H9 (cell line): ENCODE measurements around the gene SDK2. TPM values are rescaled to one million over a fixed set of nuclear protein-coding genes. Genes with fewer than 3 reads are reported as not detected.

Experiments
- DNase-seq: peaks from one replicate; pipeline ENCODE4 v3.0.0-alpha.2; 2017
- H2AFZ ChIP-seq: one replicate; pipeline ENCODE4 v1.6.1; 2013; ENCODE audit warnings: mild to moderate bottlenecking, low read length, control low read depth, moderate library complexity
- H2AK5ac ChIP-seq: 2 replicates; pipeline ENCODE4 v1.6.1; 2013; ENCODE audit warnings: low read length, control low read depth, mixed read lengths; ENCODE audit not compliant: insufficient read length
- H2BK120ac ChIP-seq: one replicate; pipeline ENCODE4 v1.6.1; 2013; ENCODE audit warnings: low read depth, mild to moderate bottlenecking, low read length, control low read depth, inconsistent platforms; ENCODE audit not compliant: poor library complexity, severe bottlenecking
- H2BK12ac ChIP-seq: 2 replicates; pipeline ENCODE4 v1.6.1; 2013; ENCODE audit warnings: low read length, control low read depth, mixed read lengths, low read depth; ENCODE audit not compliant: insufficient read length
- H2BK15ac ChIP-seq: 2 replicates; pipeline ENCODE4 v1.6.1; 2013; ENCODE audit warnings: low read depth, low read length, control low read depth
- H2BK20ac ChIP-seq: one replicate; pipeline ENCODE4 v1.6.1; 2013; ENCODE audit warnings: low read depth, mild to moderate bottlenecking, low read length, control low read depth, inconsistent platforms; ENCODE audit not compliant: poor library complexity, severe bottlenecking
- H2BK5ac ChIP-seq: 2 replicates; pipeline ENCODE4 v1.6.1; 2013; ENCODE audit warnings: low read length, control low read depth, mixed read lengths; ENCODE audit not compliant: insufficient read length
- H3K14ac ChIP-seq: 2 replicates; pipeline ENCODE4 v1.6.1; 2013; ENCODE audit warnings: low read length, control low read depth; ENCODE audit not compliant: insufficient read depth
- H3K18ac ChIP-seq: 2 replicates; pipeline ENCODE4 v1.6.1; 2013; ENCODE audit warnings: low read depth, mild to moderate bottlenecking, mixed read lengths, low read length, control low read depth; ENCODE audit not compliant: insufficient read length
- H3K23ac ChIP-seq: 2 replicates; pipeline ENCODE4 v1.6.1; 2013; ENCODE audit warnings: low read length, control low read depth, mixed read lengths, low read depth; ENCODE audit not compliant: insufficient read length
- H3K23me2 ChIP-seq: 2 replicates; pipeline ENCODE4 v1.6.1; 2013; ENCODE audit warnings: low read depth, mild to moderate bottlenecking, mixed read lengths, low read length, control low read depth; ENCODE audit not compliant: insufficient read length, poor library complexity, severe bottlenecking
- H3K27ac ChIP-seq: 2 replicates; pipeline ENCODE4 v1.5.1; 2013; ENCODE audit warnings: low read length, control low read depth, mixed read lengths, low read depth; ENCODE audit not compliant: insufficient read length
- H3K27me3 ChIP-seq: 2 replicates; pipeline ENCODE4 v1.6.1; 2013; ENCODE audit warnings: low read length, control low read depth, inconsistent platforms; ENCODE audit not compliant: insufficient read depth
- H3K4ac ChIP-seq: 2 replicates; pipeline ENCODE4 v1.6.1; 2013; ENCODE audit warnings: low read depth, mild to moderate bottlenecking, control low read depth, inconsistent platforms, low read length, moderate library complexity
- H3K4me1 ChIP-seq: 2 replicates; pipeline ENCODE4 v1.6.1; 2013; ENCODE audit warnings: low read length, control low read depth, inconsistent platforms; ENCODE audit not compliant: insufficient read depth
- H3K4me2 ChIP-seq: 2 replicates; pipeline ENCODE4 v1.6.1; 2013; ENCODE audit warnings: low read length, control low read depth, mixed read lengths; ENCODE audit not compliant: insufficient read length, insufficient read depth
- H3K56ac ChIP-seq: 2 replicates; pipeline ENCODE4 v1.6.1; 2013; ENCODE audit warnings: low read depth, mild to moderate bottlenecking, mixed read lengths, low read length, control low read depth; ENCODE audit not compliant: insufficient read length
- H3K79me1 ChIP-seq: 2 replicates; pipeline ENCODE4 v1.6.1; 2013; ENCODE audit warnings: low read depth, mild to moderate bottlenecking, moderate library complexity, low read length, control low read depth, inconsistent platforms; ENCODE audit not compliant: insufficient read depth, poor library complexity, severe bottlenecking
- H3K79me2 ChIP-seq: 2 replicates; pipeline ENCODE4 v1.6.1; 2013; ENCODE audit warnings: low read length, control low read depth, inconsistent platforms; ENCODE audit not compliant: insufficient read depth
- H3K9ac ChIP-seq: 2 replicates; pipeline ENCODE4 v1.6.1; 2013; ENCODE audit warnings: low read length, control low read depth, mixed read lengths; ENCODE audit not compliant: insufficient read length; ENCODE audit errors: extremely low read depth
- H3K9me3 ChIP-seq: one replicate; pipeline ENCODE4 v1.6.1; 2013; ENCODE audit warnings: low read depth, low read length, inconsistent platforms; ENCODE audit not compliant: control insufficient read depth
- H3T11ph ChIP-seq: one replicate; pipeline ENCODE4 v1.6.1; 2013; ENCODE audit warnings: mild to moderate bottlenecking, low read length, control low read depth, inconsistent platforms
- H4K20me1 ChIP-seq: one replicate; pipeline ENCODE4 v1.6.1; 2013; ENCODE audit not compliant: control insufficient read depth, insufficient read length, insufficient read depth
- H4K5ac ChIP-seq: 2 replicates; pipeline ENCODE4 v1.6.1; 2013; ENCODE audit warnings: low read depth, mild to moderate bottlenecking, mixed read lengths, low read length, control low read depth; ENCODE audit not compliant: insufficient read length
- H4K8ac ChIP-seq: replicated peaks from 2 replicates; pipeline ENCODE4 v1.6.1; 2013; ENCODE audit warnings: low read length, control low read depth, mixed read lengths, low read depth; ENCODE audit not compliant: insufficient read length
- H4K91ac ChIP-seq: 2 replicates; pipeline ENCODE4 v1.6.1; 2013; ENCODE audit warnings: low read depth, mild to moderate bottlenecking, moderate library complexity, mixed read lengths, low read length, control low read depth; ENCODE audit not compliant: insufficient read length
- H3K27ac Mint-ChIP-seq, 3 experiments: 2 replicates in 2 of 3; 3 replicates in 1 of 3; pipeline ENCODE4 v1.8.0; 2020 to 2021; ENCODE audit warnings: mixed read lengths in 3 of 3, mild to moderate bottlenecking in 1 of 3, moderate library complexity in 1 of 3
- H3K27me3 Mint-ChIP-seq: 2 replicates; pipeline ENCODE4 v1.8.0; 2021; ENCODE audit warnings: low read depth, mild to moderate bottlenecking, moderate library complexity, mixed read lengths
- H3K36me3 Mint-ChIP-seq, 3 experiments: 2 replicates in 2 of 3; 3 replicates in 1 of 3; pipeline ENCODE4 v1.8.0; 2020 to 2021; ENCODE audit warnings: low read depth in 3 of 3, mixed read lengths in 3 of 3; ENCODE audit not compliant: insufficient read depth in 1 of 3
- H3K4me1 Mint-ChIP-seq, 2 experiments: 2 replicates each; pipeline ENCODE4 v1.8.0; 2020; ENCODE audit warnings: mixed read lengths in 2 of 2
- H3K4me3 Mint-ChIP-seq, 2 experiments: 2 replicates in 1 of 2; 3 replicates in 1 of 2; pipeline ENCODE4 v1.8.0; 2020 to 2021; ENCODE audit warnings: mild to moderate bottlenecking in 2 of 2, mixed read lengths in 2 of 2, moderate library complexity in 1 of 2
- H3K9me3 Mint-ChIP-seq, 2 experiments: 2 replicates in 1 of 2; 3 replicates in 1 of 2; pipeline ENCODE4 v1.8.0; 2020; ENCODE audit warnings: mild to moderate bottlenecking in 2 of 2, mixed read lengths in 2 of 2, moderate library complexity in 1 of 2
- WGBS: extraction: QIAGEN DNeasy Blood & Tissue Kit; methylation state at CpG from one replicate; pipeline ENCODE4 v1.1.7; 2013; ENCODE audit warnings: missing lambda C conversion rate, low lambda C conversion rate, mixed read lengths; ENCODE audit not compliant: insufficient read length; ENCODE audit errors: extremely low coverage; 5-methylcytosine and 5-hydroxymethylcytosine counted together
- total RNA-seq: library from RNA; stranded (reverse); gene quantifications from 2 replicates; pipeline ENCODE4 v1.2.1, GENCODE V29; 2021
- TF ChIP-seq, protein P1 (sequence below): fragments of 200-600 bp; sonication (generic); conservative IDR thresholded peaks from 3 replicates; pipeline ENCODE4 v1.8.0; 2021; ENCODE audit warnings: antibody characterized with exemption, mild to moderate bottlenecking

The SDK2 gene
- total RNA-seq, 1 experiment from 2014 or later = 9.1 TPM

DNA sequence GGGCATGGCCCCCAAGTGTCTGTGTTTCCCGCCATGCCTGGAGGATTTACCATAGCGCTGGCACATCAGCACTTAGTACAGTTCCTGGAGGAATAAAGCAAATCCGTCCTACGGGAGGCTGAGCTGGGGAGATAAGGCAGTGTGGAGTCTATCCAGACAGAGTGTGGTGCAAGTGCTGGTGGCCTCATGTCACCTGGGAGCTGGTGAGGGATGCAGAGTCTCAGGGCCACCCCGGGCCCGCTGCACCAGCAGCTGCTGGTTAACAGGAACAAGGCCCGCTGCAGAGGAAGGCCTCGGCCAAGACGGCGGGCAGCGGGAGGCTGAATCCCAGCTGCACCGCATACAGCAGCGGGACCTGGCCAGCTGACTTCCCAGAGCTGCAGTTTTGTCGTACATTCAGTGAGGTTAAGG, 275.1 kb downstream of the SDK2 start:
- no peaks in the 10 kb centered on the region for H3K79me1 ChIP-seq
- H3K23ac ChIP-seq = no peak overlapping the region
- H3K79me2 ChIP-seq = no peaks in the 10 kb centered on the region
- H2BK5ac ChIP-seq = no peak overlapping the region
- no peaks in the 10 kb centered on the region for H4K20me1 ChIP-seq
- H2AFZ ChIP-seq = no peak overlapping the region
- no peak overlapping the region for H2BK12ac ChIP-seq
- H2AK5ac ChIP-seq = no peak overlapping the region
- H3K4me3 Mint-ChIP-seq = no peak overlapping the region
- no peak overlapping the region for H3K27ac ChIP-seq
- no peak overlapping the region for H4K5ac ChIP-seq
- no peaks in the 10 kb centered on the region for H3K9me3 ChIP-seq
- no peak overlapping the region for H4K8ac ChIP-seq
- H3K23me2 ChIP-seq = no peaks in the 10 kb centered on the region
- H4K91ac ChIP-seq = no peak overlapping the region
- no peak overlapping the region for H2BK15ac ChIP-seq
- no peak overlapping the region for H3K56ac ChIP-seq
- H3K4ac ChIP-seq = no peak overlapping the region
- DNase-seq = no peak
- no peaks in the 10 kb centered on the region for H3K27me3 ChIP-seq
- H3K4me1 ChIP-seq = peaks cover under 1% of the 10 kb centered on the region; the same call in 1 of the 2 replicates
- H3K9me3 Mint-ChIP-seq = no peaks in the 10 kb centered on the region
- no peak overlapping the region for H2BK20ac ChIP-seq
- no CpG with 5 or more reads among the region's 14 CpGs for WGBS
- H3K36me3 Mint-ChIP-seq = peaks cover 0 to 8% (median 0%) of the 10 kb centered on the region in 3 experiments; a peak in 3 of 7 replicates
- H3K4me1 Mint-ChIP-seq = peaks cover 33 to 42% of the 10 kb centered on the region in 2 experiments
- TF ChIP-seq, protein P1, sequence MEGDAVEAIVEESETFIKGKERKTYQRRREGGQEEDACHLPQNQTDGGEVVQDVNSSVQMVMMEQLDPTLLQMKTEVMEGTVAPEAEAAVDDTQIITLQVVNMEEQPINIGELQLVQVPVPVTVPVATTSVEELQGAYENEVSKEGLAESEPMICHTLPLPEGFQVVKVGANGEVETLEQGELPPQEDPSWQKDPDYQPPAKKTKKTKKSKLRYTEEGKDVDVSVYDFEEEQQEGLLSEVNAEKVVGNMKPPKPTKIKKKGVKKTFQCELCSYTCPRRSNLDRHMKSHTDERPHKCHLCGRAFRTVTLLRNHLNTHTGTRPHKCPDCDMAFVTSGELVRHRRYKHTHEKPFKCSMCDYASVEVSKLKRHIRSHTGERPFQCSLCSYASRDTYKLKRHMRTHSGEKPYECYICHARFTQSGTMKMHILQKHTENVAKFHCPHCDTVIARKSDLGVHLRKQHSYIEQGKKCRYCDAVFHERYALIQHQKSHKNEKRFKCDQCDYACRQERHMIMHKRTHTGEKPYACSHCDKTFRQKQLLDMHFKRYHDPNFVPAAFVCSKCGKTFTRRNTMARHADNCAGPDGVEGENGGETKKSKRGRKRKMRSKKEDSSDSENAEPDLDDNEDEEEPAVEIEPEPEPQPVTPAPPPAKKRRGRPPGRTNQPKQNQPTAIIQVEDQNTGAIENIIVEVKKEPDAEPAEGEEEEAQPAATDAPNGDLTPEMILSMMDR = no peak
- no peak overlapping the region for H3K4me2 ChIP-seq
- H2BK120ac ChIP-seq = no peak overlapping the region
- peaks cover 3% of the 10 kb centered on the region for H3K27me3 Mint-ChIP-seq
- no peak overlapping the region for H3K9ac ChIP-seq
- no peak overlapping the region for H3T11ph ChIP-seq
- no peak overlapping the region for H3K18ac ChIP-seq
- H3K14ac ChIP-seq = no peak overlapping the region
- no peak overlapping the region for H3K27ac Mint-ChIP-seq
